Fibroblast of skin of left biceps (primary cell): Measurements from ENCODE around the gene NOXO1.
"Not testable (repeated sequence)": the region's sequence is repeated elsewhere in the genome, so short reads cannot be mapped to it uniquely, and the experiment has no call there.

Source experiments
- DNase-seq, 2 experiments: peaks; one replicate each; pipeline ENCODE4 v3.0.0-alpha.2; 2013; ENCODE audit warnings: low read depth in 2 of 2

Gene NOXO1

DNA sequence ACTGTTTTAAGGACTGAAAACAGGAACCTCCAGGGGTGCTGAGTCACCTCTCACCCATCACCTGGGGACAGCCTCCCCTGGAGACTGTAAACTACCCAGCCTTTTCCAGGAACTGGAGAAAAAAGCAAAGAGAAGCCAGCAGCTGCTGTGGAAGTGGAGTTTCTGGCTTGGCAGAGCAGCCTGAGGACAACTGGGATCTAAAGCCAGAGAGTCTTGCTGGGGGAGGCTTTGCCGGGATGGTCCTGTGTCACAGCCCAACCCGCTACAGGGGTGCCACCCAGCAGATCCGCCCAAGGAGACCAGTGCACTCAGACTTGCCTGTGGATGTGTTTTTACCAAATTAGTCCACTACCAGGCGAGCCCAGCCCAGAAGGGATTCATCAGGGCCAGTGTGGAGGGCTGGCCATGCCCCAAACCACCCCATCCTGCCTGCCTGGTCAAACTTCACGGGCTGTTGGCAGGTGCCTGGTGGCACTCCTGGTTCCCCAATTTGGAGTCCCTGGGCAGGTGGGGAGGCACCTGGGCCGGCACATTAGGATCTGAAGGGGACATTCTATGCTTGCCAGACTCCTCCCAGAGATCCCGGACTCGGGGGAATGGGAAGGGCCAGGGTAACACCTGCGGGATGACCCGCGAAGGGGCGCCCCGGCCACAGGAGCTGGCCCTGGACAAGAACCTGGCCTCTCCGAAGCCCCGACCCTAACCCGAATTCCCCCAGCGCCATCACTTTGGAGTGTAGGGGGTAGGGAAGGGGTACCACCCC lies 39.0 kb downstream of the NOXO1 start:
- DNase-seq = no peak

DNA sequence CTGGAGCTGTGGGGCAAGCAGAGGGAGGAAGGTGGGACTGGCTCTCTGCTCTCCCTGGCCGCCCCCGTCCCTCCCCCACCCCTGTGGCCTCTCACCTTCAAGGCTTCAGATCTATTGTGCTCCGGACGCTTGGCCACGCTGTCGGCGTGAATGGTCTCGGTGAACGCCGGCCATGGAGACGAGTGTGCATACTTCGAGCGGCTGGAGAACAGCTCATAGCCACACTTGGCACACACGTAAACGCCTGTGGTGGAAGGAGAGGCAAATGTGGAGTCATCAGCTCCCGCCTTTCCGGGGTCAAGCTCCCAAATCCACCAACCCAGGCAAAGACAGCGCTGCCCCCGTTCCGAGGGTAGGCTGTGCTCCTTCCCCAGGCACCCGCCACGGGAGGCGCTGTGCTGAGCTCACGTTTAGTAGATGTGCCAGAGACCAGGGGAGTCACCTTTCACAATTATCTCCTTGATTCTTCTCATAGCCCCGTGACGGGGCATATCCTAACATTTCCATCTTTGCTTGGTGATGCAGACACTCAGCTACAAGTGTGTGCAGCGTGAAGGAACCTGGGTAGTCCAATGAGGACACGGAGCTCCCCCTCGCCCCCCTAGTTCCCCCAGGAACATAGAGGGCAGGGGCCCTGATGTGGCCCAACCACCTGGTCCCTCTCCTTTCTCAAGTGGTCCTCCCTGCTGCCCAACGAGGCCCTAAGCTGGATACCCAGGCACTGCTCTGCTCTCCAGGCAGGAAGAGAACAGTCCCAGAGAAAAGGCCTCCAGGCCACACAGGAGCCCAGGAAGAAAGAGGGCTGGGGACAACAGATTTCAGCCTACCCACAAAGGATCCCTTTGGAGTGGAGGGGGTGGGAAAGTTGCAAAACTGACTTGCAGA lies 39.9 kb downstream of the NOXO1 start:
- DNase-seq = no peak

DNA sequence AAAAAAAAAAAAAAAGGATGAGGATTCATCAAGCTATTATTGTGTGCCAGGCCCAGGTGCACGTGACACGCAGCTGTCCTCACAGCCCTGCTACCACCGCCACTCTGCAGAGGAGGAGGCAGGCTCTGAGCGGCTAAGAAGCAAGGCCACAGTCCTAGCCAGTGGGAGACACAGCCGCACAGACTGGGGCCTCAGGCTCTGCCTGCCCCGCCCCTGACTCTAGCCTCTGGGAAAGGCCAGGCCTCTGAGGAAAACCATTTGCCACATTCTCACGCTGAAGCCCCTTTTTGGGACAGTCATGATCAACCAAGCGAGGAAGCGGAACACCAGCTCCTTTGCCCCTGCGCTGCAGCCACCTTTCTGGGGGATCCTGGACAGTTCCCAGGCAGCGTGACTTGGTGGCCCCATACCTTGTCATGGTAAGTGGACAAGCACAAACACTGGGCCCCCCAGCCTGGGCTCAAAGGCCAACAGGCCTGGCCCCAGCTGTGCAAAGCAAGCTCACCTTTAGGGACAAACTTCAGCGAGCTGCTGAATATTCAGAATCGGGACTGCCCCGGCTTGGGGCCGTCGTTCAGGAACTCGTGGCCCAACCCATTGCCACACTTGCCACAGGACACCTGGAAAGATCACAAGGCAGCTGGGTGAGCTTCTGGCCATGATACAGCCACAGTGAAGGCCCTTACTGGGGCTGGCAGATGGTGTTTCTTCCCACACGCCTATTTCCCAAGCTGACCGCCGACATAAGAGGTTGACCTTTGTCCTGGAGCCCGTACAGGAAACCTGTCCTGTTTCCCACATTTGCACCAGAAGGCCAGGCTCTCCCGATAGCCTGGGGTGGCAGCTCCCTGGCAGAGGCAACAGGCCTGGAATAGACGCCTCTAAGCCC lies 40.8 kb downstream of the NOXO1 start:
- DNase-seq = no peak

DNA sequence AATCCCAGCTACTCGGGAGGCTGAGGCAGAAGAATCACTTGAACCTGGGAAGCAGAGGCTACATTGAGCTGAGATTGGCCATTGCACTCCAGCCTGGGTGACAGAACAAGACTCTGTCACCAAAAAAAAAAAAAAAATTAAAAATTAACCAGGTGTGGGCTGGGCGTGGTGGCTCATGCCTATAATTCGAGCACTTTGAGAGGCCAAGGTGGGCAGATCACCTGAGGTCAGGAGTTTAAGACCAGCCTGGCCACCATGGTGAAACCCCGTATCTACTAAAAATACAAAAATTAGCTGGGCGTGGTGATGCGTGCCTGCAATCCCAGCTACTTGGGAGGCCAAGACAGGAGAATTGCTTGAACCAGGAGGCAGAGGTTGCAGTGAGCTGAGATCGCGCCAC lies 41.4 kb downstream of the NOXO1 start:
- DNase-seq = not testable (repeated sequence)

DNA sequence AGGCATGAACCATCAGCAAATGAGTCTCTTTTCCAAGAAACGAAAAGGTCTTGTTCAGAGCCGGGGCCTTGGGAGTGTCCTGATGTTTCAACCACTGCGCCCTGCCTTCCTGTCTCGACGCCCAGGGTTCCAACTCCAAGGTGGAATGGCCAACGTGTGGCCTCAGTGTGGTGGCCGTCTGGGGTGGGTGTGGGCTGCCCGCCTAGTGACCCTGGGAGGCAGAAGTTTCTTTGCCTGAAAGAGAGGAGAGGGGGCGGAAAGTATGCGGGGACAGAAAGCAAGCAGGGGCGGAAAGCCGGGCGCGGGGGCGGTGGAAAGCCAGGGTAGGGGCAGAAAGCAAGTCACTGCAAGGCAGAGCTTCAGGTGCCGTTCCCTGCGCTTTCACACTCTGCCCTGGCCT lies 42.4 kb downstream of the NOXO1 start:
- DNase-seq = no peak

DNA sequence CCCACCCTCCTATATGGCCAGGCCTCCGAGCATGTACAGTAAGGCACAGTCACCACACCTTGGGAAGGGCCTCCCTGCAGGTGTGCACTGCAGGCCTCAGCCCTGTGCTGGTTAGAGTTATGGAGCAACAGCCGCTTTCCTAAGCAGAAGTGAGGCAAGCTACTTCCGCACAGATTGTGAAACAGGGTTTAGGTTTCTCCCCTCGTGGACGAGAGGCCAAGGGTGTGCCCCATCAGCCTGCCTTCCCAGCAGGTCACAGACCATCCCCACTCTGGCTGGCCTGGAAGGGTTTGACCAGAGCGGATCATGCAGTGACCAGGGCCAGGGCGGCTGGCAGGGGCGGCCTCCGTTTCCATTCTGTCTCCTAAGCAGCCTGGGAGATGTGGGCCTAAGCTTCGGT lies 43.0 kb downstream of the NOXO1 start:
- no peak for DNase-seq

DNA sequence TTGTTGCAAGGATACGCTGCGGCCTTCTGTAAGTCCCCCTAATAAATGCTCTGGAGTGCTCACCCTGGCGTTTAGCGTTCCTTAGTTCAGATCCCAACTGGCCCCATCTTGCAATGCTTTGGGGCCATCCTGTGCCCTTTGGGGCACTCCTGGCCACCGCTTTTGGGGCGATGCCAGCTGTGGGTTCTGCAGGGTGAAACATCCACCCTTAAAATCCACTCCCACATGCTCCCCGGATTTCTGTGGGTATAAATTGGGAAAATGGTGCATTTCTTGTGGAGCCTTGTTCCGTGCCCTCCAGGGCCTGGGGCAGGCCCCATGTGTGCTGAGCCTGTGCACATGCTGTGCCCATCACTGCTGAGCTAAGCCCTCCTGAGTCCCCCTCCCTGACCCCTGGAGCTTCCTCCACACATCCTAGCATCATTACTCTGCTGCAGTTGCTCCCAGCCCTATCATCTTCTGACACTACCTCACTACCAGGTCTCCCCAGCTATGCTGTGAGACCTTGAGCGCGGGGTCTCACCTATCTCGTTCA lies 44.3 kb downstream of the NOXO1 start:
- no peak for DNase-seq

DNA sequence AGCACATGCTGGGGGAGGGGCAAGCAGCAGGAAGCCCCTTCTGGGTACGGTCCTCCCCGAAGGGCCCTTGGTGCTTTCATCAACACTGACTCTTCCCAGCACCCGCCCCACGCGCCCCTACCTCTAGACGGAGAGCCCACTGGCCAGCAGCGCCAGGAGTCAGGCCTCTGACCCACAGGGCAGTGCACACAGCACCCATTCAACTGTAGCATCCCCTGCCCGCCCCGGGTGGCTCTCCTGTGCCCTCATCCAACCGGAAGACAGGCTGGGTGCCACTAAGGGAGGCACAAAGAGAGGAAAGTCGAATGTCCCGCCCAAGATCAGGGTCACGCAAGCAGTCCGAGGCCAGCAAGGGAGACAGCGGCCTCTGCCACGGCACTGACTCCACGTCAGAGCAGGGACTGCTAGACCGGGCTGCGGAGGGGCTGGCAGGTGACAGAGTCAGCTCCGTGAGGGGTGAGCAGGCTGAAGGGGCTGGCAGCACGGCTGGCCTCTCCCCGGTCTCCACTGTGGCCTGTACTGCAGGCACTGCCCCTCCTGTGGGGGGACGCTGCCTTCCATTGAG lies 48.1 kb downstream of the NOXO1 start:
- no peak for DNase-seq

DNA sequence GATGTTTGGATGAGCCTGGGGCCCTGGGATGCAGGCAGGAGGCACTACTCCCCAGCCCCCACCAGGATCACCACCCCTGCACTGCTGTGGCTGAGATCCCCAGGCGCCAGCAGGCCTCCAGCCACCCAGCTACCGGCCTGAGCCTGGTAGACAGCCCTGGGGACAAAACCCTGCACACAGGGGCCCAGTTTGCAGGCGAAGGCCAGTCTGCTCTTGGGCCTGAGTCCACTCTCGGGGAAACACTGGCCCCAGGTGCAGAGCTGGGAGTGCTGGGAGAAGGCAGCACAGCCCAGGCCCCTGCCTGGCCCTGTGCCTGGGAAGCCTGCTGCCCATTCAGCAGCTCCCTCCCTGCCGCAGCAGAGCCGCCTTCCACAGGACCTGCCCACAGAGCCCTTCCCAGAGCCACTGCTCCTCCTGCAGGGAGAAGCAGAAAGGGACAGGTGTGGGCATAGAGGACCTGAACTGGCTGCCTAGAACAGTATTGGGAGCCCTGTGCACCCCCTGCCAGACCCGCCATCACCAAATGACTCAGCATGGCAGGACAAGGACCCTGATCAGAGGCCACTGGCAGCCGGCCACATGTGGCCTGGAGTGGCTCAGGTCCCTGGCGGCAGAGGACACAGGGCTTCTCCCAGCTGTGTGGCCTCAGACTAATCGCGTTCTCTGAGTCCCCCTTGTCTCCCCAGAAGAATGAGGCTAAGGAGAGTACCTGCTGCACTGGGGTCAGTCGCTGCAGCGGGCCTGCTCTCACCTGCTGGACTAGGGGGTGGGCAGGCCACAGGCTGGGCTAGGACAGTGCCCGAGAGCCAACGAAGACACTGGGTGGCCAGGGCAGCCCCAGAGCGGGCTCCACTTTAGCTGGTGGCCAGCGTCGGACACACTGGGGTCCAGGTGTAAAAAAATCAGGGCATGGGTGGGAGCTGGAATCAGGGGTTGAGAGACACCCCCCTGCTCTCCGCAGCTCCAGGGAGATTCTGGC lies 48.9 kb downstream of the NOXO1 start:
- no peak for DNase-seq

DNA sequence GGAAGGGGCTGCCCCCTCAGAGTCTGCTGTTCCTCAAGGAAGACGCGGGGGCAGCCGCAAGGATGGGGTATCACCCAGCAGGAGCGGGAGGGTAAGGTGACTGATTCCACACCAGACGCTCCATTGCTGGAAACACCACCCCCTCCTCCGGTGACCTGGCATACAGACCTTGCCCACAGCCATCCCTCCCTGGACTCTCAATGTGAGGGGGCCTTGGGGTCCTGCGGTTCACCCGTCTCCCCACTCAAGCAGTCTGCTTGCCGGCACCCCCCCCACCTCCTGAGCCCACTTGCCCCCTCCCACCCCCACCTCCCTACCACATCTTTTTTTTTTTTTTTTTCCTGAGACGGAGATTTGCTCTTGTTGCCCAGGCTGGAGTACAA lies 50.9 kb downstream of the NOXO1 start:
- DNase-seq = no peak

DNA sequence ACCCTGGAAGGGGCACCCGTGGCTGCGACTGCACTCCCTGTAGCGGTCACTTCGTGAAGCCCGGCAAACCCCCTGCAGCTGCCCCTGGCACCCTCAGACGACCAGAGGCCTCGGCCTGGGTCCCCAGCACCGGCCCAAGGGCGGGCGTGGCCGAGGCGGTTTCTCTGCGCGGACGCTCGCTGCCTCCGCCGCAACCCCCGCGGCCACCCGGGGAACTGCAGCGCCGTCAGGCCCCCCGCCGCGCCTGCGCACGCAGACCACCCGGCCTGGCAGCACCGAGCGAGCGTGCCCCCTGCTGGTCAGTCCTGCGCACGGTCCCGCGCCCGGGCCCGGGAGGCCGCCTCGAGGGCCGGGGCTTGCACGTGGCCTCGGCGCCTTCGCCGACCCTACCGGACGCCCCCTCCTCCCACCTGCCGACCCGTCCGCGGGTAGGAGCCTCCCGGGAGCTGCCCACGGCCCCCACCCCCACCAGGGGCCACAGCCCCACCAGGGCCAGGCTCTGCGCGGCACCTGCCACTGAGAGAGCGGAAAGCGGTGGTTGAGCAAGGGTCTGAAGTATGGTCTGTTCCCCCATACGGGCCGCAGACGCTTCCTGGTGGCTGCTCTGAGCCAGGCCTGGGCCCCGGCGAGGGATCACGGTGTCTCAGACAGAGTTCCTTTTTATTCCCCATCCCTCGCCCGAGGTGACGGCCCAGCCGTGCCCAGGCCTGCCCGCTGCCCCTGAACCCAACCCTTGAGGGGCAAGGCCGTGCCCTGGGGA lies 51.5 kb downstream of the NOXO1 start:
- DNase-seq = peak; percentile 51 to 53

DNA sequence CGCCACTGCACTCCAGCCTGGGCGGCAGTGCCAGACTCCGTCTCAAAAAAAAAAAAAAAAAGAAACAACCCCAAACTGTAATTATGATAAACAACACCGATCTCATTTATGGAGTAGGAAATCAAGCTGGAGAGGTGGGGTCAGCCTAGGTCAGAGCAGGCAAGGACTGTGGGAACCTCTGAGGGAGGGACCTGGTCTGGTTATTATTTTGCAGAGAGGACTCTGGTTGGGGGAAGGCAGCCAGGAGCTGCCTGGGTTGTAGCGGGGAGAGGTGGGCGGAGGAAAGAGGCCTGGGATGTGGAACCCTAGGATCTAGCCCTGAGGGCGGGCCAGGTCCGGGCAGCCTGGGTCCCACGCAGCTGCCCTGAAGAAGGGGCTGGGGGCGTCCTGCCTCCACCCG lies 52.2 kb downstream of the NOXO1 start:
- DNase-seq = peak in 1 of 2 experiments; percentile 6
